ENCODE measurements around the gene VWA3B. TPM values are rescaled to one million over a fixed set of nuclear protein-coding genes. Genes with fewer than 3 reads are reported as not detected.

VWA3B gene
- total RNA-seq, 1 donor from 2014 or later, result 4.1 TPM

DNA sequence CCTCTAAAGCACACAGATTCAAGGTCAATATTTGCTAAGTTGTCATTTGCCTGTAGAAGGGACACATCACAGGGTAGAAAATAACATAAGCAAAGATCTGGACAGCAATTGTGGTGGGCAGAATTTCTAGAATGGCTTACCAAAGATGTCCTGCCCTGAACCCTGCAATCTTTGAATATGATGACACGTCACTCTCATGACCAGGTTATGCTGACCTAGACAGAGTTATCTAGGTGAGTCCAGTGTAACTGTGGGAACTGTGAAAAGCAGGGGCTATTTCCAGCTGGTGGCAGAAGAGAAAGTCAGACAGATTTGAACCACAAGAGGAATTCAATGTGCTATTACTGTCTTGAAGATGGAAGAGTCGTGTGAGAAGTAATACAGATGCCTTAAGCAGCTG is 147.0 kb downstream of the VWA3B start:
- H3K36me3 Mint-ChIP-seq, result no peaks in the 10 kb centered on the region
- no peak for DNase-seq (ENCODE audit: extremely low spot score, unreplicated experiment)
- TF ChIP-seq, protein P1, sequence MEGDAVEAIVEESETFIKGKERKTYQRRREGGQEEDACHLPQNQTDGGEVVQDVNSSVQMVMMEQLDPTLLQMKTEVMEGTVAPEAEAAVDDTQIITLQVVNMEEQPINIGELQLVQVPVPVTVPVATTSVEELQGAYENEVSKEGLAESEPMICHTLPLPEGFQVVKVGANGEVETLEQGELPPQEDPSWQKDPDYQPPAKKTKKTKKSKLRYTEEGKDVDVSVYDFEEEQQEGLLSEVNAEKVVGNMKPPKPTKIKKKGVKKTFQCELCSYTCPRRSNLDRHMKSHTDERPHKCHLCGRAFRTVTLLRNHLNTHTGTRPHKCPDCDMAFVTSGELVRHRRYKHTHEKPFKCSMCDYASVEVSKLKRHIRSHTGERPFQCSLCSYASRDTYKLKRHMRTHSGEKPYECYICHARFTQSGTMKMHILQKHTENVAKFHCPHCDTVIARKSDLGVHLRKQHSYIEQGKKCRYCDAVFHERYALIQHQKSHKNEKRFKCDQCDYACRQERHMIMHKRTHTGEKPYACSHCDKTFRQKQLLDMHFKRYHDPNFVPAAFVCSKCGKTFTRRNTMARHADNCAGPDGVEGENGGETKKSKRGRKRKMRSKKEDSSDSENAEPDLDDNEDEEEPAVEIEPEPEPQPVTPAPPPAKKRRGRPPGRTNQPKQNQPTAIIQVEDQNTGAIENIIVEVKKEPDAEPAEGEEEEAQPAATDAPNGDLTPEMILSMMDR (conservative IDR thresholded peaks at IDR 0.05), result no peak
- no peak overlapping the region for H3K4me3 Mint-ChIP-seq
- no peaks in the 10 kb centered on the region for H3K9me3 Mint-ChIP-seq
- H3K27me3 Mint-ChIP-seq, result peaks cover 3% of the 10 kb centered on the region
- no peaks in the 10 kb centered on the region for H3K4me1 Mint-ChIP-seq (ENCODE audit: unreplicated experiment)
- no peak overlapping the region for H3K27ac Mint-ChIP-seq

DNA sequence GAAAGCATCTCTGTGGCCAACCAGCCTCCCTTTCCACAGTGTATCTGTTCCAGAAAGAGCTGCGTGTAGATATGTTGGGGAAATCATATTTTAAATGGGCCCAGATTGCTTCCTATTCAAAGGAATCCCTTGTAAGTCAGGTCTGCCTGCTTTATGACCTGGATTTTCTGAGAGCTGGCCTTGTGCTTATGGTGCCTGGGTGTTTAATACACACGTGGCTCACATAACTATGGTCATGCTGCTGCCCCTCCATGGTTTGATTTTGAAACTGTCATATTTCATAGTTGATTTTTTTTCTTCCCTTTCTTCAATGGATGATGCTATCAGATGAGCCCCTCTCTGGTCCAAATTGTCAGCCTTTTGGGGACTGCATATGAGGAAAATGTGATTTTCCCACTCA is 147.8 kb downstream of the VWA3B start:
- TF ChIP-seq, protein P1 (conservative IDR thresholded peaks at IDR 0.05), result no peak
- Mint-ChIP-seq H3K27ac (no peak overlapping the region), H3K27me3 (peaks cover 3% of the 10 kb centered on the region), H3K4me1 (ENCODE audit: unreplicated experiment) (no peaks in the 10 kb centered on the region), H3K4me3 (no peak overlapping the region), H3K36me3 (no peaks in the 10 kb centered on the region), H3K9me3 (no peaks in the 10 kb centered on the region)
- DNase-seq (ENCODE audit: extremely low spot score, unreplicated experiment), result no peak

DNA sequence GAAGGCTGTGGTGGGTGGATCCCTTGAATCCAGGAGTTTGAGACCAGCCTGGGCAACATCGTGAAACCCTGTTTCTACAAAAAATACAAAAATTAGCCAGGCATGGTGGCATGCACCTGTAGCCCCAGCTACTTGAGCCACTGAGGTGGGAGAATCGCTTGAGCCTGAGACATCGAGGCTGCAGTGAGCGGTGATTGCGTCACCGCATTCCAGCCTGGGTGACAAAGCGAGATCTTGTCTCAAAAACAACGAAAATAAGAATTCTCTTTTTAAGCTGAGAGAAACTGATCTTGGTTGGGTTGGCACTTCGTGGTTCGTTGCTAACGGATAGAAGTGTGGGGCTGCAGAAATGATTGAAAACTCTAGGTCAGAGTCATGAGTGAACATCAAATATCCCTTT is 150.0 kb downstream of the VWA3B start:
- no peak for DNase-seq (ENCODE audit: extremely low spot score, unreplicated experiment)
- peaks cover 5% of the 10 kb centered on the region for H3K4me1 Mint-ChIP-seq (ENCODE audit: unreplicated experiment)
- no peak overlapping the region for H3K4me3 Mint-ChIP-seq
- no peak overlapping the region for H3K27ac Mint-ChIP-seq
- H3K27me3 Mint-ChIP-seq, result peaks cover 8% of the 10 kb centered on the region
- H3K36me3 Mint-ChIP-seq, result no peaks in the 10 kb centered on the region
- H3K9me3 Mint-ChIP-seq, result peaks cover 5% of the 10 kb centered on the region
- TF ChIP-seq, protein P1 (conservative IDR thresholded peaks at IDR 0.05), result no peak

DNA sequence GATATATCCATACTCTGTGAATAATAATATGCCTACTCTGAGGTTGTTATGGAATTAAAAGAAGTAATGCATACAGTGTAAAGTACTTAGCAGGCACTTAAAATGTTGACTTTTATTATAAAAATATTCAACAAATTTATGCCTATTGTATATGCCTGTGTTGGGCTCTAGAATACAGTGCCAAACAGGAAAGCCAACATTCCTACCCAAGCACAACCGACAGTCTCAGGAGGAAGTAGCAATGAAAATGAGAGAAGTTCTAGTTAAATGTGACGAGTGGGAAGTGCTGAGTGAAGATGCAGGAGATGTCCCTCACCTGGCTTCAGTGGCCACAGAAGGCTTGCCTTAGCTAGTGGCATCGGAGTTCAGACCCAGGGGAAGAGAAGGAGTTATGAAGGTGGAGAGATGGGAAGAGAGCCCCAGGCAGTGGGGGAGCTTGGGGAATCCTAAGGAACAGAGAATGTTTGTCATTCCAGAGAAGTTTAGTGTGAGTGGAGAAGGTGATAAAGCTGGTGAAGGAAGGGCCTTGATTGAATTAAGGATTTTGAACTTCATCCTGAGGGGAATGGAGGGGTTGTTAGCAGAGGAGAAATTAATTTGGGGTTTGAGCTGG is 153.9 kb downstream of the VWA3B start:
- TF ChIP-seq, protein P1 (conservative IDR thresholded peaks at IDR 0.05), result no peak
- peak overlapping the region; percentile 88 for H3K27ac Mint-ChIP-seq
- peak overlapping the region; percentile 17 for H3K4me3 Mint-ChIP-seq
- no peaks in the 10 kb centered on the region for H3K36me3 Mint-ChIP-seq
- peaks cover 4% of the 10 kb centered on the region for H3K27me3 Mint-ChIP-seq
- DNase-seq (ENCODE audit: extremely low spot score, unreplicated experiment), result no peak
- H3K9me3 Mint-ChIP-seq, result peaks cover 5% of the 10 kb centered on the region
- peaks cover 5% of the 10 kb centered on the region for H3K4me1 Mint-ChIP-seq (ENCODE audit: unreplicated experiment)

DNA sequence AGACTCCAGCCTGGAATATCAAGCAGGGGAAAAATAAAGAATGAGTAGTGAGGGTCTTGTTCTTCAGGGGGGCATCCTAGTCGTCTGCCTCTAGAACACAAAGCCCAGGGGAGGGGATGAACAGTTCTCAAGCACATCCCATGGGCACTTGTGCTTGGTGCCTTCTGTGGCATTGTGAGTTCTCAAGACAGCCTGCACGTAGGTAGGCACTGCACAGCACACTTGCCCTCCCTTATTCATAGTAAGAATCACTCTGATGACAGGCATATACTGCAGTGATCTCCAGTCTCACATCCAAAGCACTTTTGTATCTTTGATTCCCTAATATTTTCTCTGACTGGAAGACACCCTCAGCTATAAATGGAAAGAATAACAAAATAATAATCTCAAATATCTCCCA is 154.6 kb downstream of the VWA3B start:
- Mint-ChIP-seq H3K27ac (no peak overlapping the region), H3K27me3 (peaks cover 4% of the 10 kb centered on the region), H3K4me3 (no peak overlapping the region), H3K36me3 (no peaks in the 10 kb centered on the region), H3K9me3 (peaks cover 5% of the 10 kb centered on the region), H3K4me1 (ENCODE audit: unreplicated experiment) (peaks cover 5% of the 10 kb centered on the region)
- DNase-seq (ENCODE audit: extremely low spot score, unreplicated experiment), result no peak
- TF ChIP-seq, protein P1 (conservative IDR thresholded peaks at IDR 0.05), result no peak

DNA sequence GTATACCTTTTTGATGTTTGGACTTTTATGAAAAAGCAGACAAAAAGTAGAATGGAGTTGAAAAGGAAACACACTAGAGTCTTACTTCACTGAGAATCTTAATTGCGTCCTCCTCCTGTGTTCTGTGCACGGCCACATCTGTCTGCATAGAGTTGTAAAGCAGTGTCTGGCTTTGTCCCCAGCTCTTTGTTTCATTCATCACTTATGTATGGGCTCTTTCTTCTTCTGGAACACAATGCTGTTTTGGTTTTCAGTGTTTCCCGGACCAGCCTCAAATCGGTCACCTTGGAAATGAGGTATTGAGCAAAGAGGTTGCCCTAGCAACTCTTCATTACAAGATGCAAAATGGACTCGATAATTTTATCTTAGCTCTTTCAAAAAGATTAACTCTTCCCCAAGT is 155.0 kb downstream of the VWA3B start:
- Mint-ChIP-seq H3K27me3 (peaks cover 4% of the 10 kb centered on the region), H3K4me3 (no peak overlapping the region), H3K4me1 (ENCODE audit: unreplicated experiment) (peaks cover 5% of the 10 kb centered on the region), H3K9me3 (peaks cover 5% of the 10 kb centered on the region), H3K27ac (no peak overlapping the region), H3K36me3 (no peaks in the 10 kb centered on the region)
- TF ChIP-seq, protein P1 (conservative IDR thresholded peaks at IDR 0.05), result no peak
- no peak for DNase-seq (ENCODE audit: extremely low spot score, unreplicated experiment)

Measured in type B pancreatic cell (in vitro differentiated cells).